A204.1 (cell line): ENCODE data around the gene MBIP.
"Not testable (repeated sequence)": the region's sequence is repeated elsewhere in the genome, so short reads cannot be mapped to it uniquely, and the experiment has no call there.

Source experiments
- FAIRE-seq: peaks from 2 replicates; lab custom pipeline; 2012; peaks lifted over from hg19 to GRCh38; lab: Jason Lieb, UNC

Gene MBIP, protein sequence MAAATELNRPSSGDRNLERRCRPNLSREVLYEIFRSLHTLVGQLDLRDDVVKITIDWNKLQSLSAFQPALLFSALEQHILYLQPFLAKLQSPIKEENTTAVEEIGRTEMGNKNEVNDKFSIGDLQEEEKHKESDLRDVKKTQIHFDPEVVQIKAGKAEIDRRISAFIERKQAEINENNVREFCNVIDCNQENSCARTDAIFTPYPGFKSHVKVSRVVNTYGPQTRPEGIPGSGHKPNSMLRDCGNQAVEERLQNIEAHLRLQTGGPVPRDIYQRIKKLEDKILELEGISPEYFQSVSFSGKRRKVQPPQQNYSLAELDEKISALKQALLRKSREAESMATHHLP

GRCh38 chr14:36320200-36320896 lies at the start of gene MBIP:
MBIP (minus strand) TSS chr14:36320637; CDS start chr14:36320588, 49 bp downstream.
- FAIRE-seq: peak; percentile 65

DNA sequence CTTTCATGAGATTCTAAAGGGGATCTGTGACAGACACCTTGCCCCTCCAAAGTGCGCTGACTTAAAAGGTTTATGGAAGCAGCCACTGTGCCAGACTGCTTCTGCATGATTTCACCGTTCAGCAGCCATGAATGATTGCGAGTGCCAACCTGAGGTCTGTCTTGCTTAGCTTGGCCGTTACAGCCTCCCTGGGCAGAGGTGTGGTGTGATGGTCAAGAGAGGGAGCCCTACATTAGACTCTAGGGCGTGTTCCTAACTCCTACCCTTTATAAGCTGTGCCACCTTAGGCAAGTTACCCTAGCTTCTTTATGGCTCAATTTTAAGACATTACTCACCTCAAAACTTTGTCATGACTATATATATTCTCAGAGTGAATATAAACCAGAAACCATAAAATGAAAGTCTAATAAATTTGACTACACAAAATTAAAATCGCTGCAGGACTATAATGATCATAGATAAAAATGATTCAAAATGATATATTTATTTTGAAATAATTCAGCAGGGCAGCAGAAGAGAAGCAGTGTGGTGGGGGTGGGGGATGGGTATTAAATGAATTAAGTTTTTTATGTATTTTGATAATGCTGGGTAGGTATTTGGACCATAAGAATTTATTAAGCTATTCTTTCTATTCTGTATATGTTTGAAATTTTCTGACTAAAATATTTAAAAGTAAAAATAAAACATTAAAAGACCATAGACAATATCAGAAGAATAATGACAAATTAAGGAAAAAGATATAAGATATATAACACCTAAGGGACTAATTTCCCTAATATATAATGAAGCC lies 47.7 kb upstream of the MBIP start:
- no peak for FAIRE-seq

GRCh38 chr14:36365766-36366165 lies 45.3 kb upstream of the MBIP start:
- no peak for FAIRE-seq

DNA sequence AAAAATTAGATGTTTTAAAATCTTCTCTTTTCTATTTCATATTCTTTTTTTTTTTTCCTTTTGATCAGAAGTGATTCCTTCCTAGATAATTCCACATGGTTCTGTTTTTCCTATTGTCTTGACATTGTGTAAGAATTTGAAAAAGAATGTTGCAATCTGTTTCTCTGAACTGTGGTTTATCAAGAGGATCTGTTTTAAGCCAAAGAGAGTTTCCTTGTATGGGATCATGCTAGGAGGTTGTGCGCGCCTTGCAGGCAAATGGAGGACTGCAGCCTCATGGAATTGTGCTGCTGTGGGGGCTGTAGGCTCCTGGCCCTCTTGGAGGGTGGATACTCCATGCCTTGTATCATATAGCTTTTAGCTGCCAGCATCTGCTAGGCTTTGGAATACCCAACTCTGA lies 43.3 kb upstream of the MBIP start:
- FAIRE-seq: no peak

GRCh38 chr14:36362648-36363047 lies 42.2 kb upstream of the MBIP start:
- FAIRE-seq: no peak

- FAIRE-seq: no peak
Measured at GRCh38 chr14:36361210-36361853, 40.9 kb upstream of the MBIP start.

- FAIRE-seq: no peak
Measured at GRCh38 chr14:36356862-36357261, 36.4 kb upstream of the MBIP start.

- FAIRE-seq: no peak
Measured at GRCh38 chr14:36346052-36346451, 25.6 kb upstream of the MBIP start.

- no peak for FAIRE-seq
Measured at GRCh38 chr14:36344211-36344610, 23.8 kb upstream of the MBIP start.

DNA sequence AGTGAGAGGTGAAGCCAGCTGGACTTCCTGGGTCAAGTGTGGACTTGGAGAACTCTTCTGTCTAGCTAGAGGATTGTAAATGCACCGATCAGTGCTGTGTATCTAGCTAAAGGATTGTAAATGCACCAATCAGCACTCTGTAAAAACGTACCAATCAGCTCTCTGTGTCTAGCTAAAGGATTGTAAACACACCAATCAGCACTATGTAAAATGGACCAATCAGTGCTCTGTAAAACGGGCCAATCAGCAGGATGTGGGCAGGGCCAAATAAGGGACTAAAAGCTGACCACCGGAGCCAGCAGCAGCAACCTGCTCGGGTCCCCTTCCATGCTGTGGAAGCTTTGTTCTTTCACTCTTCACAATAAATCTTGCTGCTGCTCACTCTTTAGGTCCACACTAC lies 21.4 kb upstream of the MBIP start:
- not testable (repeated sequence) for FAIRE-seq

GRCh38 chr14:36340276-36340890 lies 19.9 kb upstream of the MBIP start:
- no peak for FAIRE-seq

- FAIRE-seq: no peak
Measured at GRCh38 chr14:36339816-36340215, 19.4 kb upstream of the MBIP start.

DNA sequence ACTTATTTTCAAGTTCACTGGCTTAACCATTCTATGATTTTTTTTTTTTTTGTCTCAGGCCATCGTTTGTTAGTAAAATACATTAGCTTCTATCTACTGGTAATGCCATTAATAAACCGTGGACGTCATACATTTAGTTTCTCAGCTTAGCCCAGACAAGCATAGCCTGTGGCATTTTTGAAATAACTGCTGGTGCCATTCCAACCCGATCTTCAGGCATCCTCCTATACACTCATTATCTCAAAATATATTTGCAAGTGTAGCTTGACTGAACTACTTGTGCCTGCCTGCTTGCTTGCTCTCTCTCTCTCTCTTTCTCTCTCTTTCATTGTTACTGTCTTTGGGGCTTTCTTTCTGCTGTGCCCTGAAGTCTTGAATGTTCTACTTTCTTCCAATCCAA lies 12.7 kb upstream of the MBIP start:
- no peak for FAIRE-seq

DNA sequence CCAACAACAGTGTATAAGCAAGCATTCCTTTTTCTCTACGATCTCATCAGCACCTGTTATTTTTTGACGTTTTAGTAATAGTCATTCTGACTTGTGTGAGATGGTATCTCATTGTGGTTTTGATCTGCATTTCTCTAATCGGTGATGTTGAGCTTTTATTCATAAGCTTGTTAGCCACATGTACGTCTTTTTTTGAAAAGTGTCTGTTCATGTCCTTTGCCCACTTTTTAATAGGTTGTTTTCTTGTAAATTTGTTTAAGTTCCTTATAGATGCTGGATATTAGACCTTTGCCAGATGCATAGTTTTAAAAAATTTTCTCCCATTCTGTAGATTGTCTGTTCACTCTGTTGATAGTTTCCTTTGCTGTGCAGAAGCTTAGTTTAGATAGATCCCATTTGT lies 7.1 kb upstream of the MBIP start:
- not testable (repeated sequence) for FAIRE-seq

DNA sequence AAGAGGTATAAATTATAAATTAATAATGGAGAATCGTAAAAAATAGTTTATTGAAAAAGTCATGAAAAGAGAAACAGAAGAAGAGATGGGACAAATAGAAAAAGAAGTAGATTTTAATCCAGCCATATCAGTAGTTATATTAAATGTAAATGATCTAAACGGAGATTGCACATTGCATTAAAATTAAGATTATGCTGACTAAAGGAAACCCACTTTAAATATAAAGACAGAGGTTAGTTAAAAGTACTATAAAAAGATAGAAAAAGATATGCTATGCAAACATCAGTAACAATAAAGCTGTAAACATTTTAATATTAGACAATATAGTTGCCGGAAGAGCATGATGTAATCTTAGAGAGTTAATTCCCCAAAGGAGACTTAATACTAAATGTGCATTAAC lies 5.4 kb upstream of the MBIP start:
- FAIRE-seq: no peak

DNA sequence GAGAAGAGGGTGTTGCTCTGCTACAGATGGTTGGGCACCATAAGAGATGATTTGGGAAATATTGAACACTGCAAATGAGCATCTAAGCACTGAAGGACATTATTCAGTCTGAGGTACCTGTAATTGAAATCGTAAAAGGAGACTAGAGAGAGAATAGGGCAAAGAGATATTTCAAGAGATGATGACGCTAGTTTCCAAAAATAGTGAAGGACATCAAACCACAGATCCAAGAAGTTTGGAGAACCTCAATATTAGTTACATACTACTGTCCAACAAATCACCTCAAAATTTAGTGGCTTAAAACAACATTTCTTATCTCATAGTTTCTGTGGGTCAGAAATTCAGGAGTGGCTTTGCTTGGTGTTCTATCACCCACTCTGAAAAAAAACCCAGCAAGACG lies 4.5 kb upstream of the MBIP start:
- FAIRE-seq: no peak

DNA sequence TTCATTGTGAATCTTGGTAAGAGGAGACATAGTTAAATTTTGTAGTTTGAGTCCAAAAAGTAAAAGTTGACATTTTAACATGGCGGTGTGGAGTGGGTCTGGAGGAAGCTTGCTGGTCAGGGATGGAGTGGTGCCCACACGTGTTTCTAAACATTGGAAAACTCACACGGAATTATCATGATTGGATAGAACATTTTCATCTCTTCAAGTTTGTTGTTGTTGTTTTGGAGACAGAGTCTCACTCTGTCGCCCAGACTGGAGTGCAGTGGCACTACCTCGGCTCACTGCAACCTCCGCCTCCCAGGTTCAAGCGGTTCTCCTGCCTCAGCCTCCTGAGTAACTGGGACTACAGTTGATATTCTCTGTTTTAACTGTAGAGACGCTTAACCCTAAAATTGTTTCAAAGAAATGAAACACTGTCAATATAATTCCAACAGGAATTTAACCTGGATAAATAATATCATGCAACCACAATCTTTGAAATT lies 502 bp upstream of the MBIP start:
- no peak for FAIRE-seq

GRCh38 chr14:36319899-36320199 lies 588 bp downstream of the MBIP start:
- no peak for FAIRE-seq

GRCh38 chr14:36317650-36318049 lies 2.8 kb downstream of the MBIP start:
- no peak for FAIRE-seq

DNA sequence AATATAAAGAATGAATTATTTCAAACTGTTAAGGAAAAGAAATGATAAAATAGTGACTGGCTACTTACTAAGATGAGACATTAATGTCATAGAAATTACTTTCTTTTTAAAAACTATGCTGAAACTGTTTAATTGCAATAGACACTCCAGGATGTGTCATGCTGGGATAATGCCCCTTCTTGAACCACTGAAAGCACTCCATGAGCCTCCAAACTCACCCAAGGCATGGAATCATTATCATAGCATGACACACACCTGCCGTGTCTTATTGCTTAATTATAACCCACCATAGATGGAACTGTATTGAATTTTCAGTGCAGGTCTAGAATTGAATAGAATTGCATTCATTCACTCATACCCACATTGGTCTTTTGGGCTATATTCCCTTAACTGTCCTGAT lies 4.3 kb downstream of the MBIP start:
- no peak for FAIRE-seq

- FAIRE-seq: no peak
Measured at GRCh38 chr14:36315159-36315853, 5.1 kb downstream of the MBIP start.

DNA sequence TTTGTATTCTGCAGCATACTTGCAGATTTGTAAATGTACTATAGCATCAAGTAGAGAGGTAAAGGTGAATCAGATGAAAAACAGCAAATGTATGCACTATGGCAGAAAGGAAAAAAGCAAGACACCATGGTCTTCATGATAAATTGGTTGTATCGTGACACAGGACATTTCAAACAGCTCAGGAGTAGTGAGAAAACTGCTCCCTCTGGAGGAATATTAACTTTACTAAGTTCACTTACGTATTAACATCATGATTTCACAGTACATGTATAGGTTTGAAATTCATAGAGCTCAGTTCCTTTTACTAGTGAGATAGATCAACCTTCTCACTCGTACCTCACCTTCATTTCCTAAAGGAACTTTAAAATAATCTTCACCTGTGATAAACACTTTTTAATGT lies 6.5 kb downstream of the MBIP start:
- FAIRE-seq: peak; percentile 43
